Heart right ventricle (tissue), 16 donors: ENCODE data around the gene AGMAT. TPM values are rescaled to one million over a fixed set of nuclear protein-coding genes. Genes with fewer than 3 reads are reported as not detected.
A peak's percentile ranks its signal among the peaks of the same experiment; 100 is the strongest.

Source experiments
- ATAC-seq, 8 donors: fragments of 200-7000 bp; cut with Tn5 transposase; one replicate each; pipeline ENCODE4 v1.9.1; 2020; ENCODE audit warnings: mild to moderate bottlenecking in 8 of 8, moderate library complexity in 8 of 8, moderate number of reproducible peaks in 1 of 8
- DNase-seq, 2 donors: peaks; one replicate each; pipeline ENCODE4 v3.0.0-alpha.2; 2020
- H3K27ac ChIP-seq, 10 donors: fragments of 200-600 bp; sonication (generic) in 2 of 10; one replicate each; pipeline versions ENCODE4 v1.5.0 to v1.8.0; 2020 to 2022; ENCODE audit warnings: mild to moderate bottlenecking in 3 of 10
- H3K27me3 ChIP-seq, 7 donors: fragments of 200-600 bp; one replicate each; pipeline ENCODE4 v1.8.0; 2021 to 2022; ENCODE audit warnings: mild to moderate bottlenecking in 2 of 7
- H3K36me3 ChIP-seq, 9 donors: fragments of 200-600 bp; sonication (generic) in 1 of 9; one replicate each; pipeline versions ENCODE4 v1.5.0 to v1.8.0; 2020 to 2022; ENCODE audit warnings: mild to moderate bottlenecking in 2 of 9
- H3K4me1 ChIP-seq, 9 donors: fragments of 200-600 bp; sonication (generic) in 1 of 9; one replicate each; pipeline versions ENCODE4 v1.5.0 to v1.8.0; 2020 to 2022; ENCODE audit warnings: mild to moderate bottlenecking in 4 of 9
- H3K4me3 ChIP-seq, 10 donors: fragments of 200-600 bp; sonication (generic) in 2 of 10; one replicate each; pipeline versions ENCODE4 v1.5.0 to v1.8.0; 2020 to 2022; ENCODE audit warnings: mild to moderate bottlenecking in 7 of 10, moderate library complexity in 2 of 10
- H3K9me3 ChIP-seq, 11 donors: fragments of 200-600 bp in 10 of 11; sonication (generic) in 2 of 11; one replicate each; pipeline versions ENCODE4 v1.5.0 to v1.8.0; 2013 to 2022; ENCODE audit warnings: mild to moderate bottlenecking in 2 of 11, control low read depth in 1 of 11, moderate library complexity in 1 of 11
- WGBS, 2 donors: extraction: QIAGEN DNeasy Blood & Tissue Kit; methylation state at CpG; one replicate each; pipeline ENCODE4 v1.1.7; 2013; ENCODE audit warnings: inconsistent platforms in 1 of 2; 5-methylcytosine and 5-hydroxymethylcytosine counted together
- intact Hi-C, 10 donors: fragments of 100-400 bp; cut with DNase I; formaldehyde crosslinking; loops; one replicate each; pipeline versions ENCODE4 v1.11.1 to v1.14.2; 2022
- polyA plus RNA-seq, 2 donors: library from polyadenylated mRNA; stranded (reverse); fragments of 200-250 nt; gene quantifications; one replicate each; pipeline ENCODE4 v1.2.3, GENCODE V29; 2013
- total RNA-seq, 10 donors: library from RNA; stranded (reverse); fragmentation: NEBNext Ultra II Directional in 3 of 10; extraction: Animal tissue kit (Norgen Biotek cat#: 25700) in 3 of 10; gene quantifications; one replicate each; pipeline versions ENCODE4 v1.2.1 to v1.2.4, GENCODE V29; 2021 to 2023
- TF ChIP-seq, protein P1 (sequence below), 9 donors: fragments of 200-600 bp; sonication (generic) in 2 of 9; IDR thresholded peaks; one replicate each; pipeline versions ENCODE4 v1.5.0 to v1.8.0; 2021 to 2022; ENCODE audit warnings: antibody characterized with exemption in 9 of 9, mild to moderate bottlenecking in 5 of 9, moderate library complexity in 1 of 9
- donor health status: Arrhythmogenic right ventricular cardiomyopathy.
- donor health status: ischemic (EF 13 %, LVEDD 7.1; RV severe dilation, severe dysfunction).
- donor health status: healthy with polysubstance abuse.
- donor health status: DM: no; HTN: yes; CAD: no.
- donor health status: DM: no; HTN: no; CAD: no.
- donor health status: ischemic (EF 25% LVEDD 6.9; RV normal size, moderate dysfunction).
- donor health status: ischemic (EF 25% LVEDD 5.7; RV mildly dilated, moderate dysfunction).
- donor health status: healthy.
- donor health status: DM: yes; HTN: yes; CAD: no.
- donor health status: Ischemic cardiomyopathy.
- donor health status: ischemic (EF 35%, LVEDD 5.7; RV mildly dilated, moderate dysfunction).
- donor health status: nonischemic (EF 11% LVEDD 7.7; RV severe dilation, severe dysfunction).
- donor health status: DM: yes; HTN: yes; CAD: no.
- donor health status: PGD.
- donor health status: ischemic (EF 29% LVEDD 5.4; RV normal size, mild dysfunction).
- donor health status: nonischemic (EF 23%, LVEDD 6.1; RV moderate dilation, normal function).

The AGMAT gene
- total and polyA plus RNA-seq, 12 donors, result 0.06 to 0.30 (median 0.23) TPM; not detected in 5

DNA sequence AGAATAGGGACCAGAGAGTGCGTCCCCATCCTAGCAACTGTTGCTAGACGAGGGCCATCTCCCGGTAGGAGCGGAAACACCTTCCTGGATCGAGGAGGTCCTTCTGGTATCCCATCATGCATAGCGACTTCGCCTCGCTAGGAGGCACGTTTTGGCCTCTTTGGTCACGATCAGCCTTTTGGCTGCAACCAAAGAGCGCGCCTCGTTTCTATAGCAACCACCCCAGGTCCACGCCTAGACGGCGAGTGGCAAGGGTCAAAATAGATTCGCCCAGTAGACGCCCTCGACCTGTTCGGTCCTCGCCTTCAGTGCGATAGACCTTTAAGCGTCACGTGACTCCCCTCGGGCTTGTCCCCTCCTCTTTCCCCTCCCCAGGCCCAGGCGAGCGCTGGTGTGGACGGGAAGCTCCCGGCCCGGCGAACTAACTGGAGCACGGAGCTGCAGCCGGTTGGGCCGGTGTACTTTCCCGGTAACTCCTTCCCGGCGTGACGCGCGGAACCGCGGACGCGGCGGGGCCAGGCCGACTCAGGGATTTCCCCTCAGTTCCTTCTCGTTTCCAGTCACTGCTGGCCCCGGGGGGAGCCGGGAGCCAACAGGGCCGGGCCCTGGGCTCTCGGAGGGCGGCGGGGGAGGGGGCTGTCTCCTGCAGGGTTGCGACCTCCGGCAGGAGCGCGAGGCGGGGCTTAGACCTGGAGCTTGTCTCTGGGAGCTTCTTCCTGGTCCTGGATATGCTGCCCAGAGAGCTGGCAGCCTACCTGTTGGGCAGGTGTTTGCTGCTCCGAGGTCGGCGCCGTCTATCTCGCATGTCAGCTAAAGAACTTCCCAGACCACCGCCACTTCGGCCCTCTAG, 58.1 kb downstream of the AGMAT start, which contains the start of gene DNAJC16:
Gene DNAJC16, plus strand, starts transcription at position 359 of the 850 bp plus-strand sequence. CDS start 2,258 bp downstream, outside the sequence.
- intact Hi-C loops, result loop anchor here in 3 of 10 donors (5.0 to 10.0 kb wide), 2 partner anchors 88 to 91 kb away; partner anchors contain the start of gene DDI2 (in 3 of the 3)
- Histone ChIP-seq H3K9me3 (no peaks in the 10 kb centered on the region), H3K27ac (peak within 1 kb of the TSS; percentile 62 to 99 (median 94)), H3K27me3 (no peaks in the 10 kb centered on the region), H3K4me1 (peaks cover 3 to 49% (median 37%) of the 10 kb centered on the region in 9 donors), H3K4me3 (peak within 1 kb of the TSS; percentile 60 to 94 (median 84)), H3K36me3 (peaks cover 0 to 30% (median 0%) of the 10 kb centered on the region in 9 donors)
- ATAC-seq (peak; percentile 63 to 78 (median 74)), DNase-seq (peak; percentile 95 to 100)
- WGBS, 2 donors, result 0% methylated on average over 65 of the region's 65 CpGs
- TF ChIP-seq, protein P1, sequence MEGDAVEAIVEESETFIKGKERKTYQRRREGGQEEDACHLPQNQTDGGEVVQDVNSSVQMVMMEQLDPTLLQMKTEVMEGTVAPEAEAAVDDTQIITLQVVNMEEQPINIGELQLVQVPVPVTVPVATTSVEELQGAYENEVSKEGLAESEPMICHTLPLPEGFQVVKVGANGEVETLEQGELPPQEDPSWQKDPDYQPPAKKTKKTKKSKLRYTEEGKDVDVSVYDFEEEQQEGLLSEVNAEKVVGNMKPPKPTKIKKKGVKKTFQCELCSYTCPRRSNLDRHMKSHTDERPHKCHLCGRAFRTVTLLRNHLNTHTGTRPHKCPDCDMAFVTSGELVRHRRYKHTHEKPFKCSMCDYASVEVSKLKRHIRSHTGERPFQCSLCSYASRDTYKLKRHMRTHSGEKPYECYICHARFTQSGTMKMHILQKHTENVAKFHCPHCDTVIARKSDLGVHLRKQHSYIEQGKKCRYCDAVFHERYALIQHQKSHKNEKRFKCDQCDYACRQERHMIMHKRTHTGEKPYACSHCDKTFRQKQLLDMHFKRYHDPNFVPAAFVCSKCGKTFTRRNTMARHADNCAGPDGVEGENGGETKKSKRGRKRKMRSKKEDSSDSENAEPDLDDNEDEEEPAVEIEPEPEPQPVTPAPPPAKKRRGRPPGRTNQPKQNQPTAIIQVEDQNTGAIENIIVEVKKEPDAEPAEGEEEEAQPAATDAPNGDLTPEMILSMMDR (IDR thresholded peaks at IDR 0.05), result peak in 4 of 9 donors; percentile 11 to 49 (median 43)

DNA sequence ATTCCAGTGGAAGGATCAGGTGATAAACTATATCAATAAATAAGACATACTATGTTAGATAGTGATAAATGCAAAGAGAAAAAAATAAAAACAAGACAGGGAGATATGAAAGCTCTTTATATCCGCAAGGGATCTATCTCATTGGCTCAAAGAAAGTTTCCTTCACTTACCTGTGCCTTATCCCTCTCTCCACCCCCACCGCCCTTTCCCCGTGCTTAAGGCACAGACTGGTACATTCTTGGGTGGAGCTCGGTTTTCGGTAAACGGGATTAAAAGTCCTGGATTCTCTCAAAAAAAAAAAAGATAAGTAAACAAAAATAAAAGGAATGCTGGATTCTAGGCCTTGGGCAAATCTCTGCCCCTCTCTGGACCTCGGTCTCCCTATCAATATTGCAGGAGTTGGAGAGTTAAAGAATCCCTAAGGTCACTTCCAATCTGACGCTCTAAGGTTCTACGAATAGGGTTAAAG, 58.8 kb downstream of the AGMAT start:
- 11 to 17% methylated on average over 9 of the region's 9 CpGs for WGBS, 2 donors
- Histone ChIP-seq H3K4me3 (peak overlapping the region in 9 of 10 donors; percentile 9 to 94 (median 72)), H3K9me3 (no peaks in the 10 kb centered on the region), H3K36me3 (peaks cover 0 to 23% (median 0%) of the 10 kb centered on the region in 9 donors), H3K27ac (peak overlapping the region in 9 of 10 donors; percentile 87 to 99 (median 95)), H3K4me1 (peaks cover 3 to 48% (median 37%) of the 10 kb centered on the region in 9 donors), H3K27me3 (no peaks in the 10 kb centered on the region)
- intact Hi-C loops, result loop anchor here in 3 of 10 donors (5.0 to 10.0 kb wide), 2 partner anchors 89 to 91 kb away; partner anchors contain the start of gene DDI2 (in 3 of the 3)
- TF ChIP-seq, protein P1 (IDR thresholded peaks at IDR 0.05), result no peak
- DNase-seq (no peak), ATAC-seq (no peak)

DNA sequence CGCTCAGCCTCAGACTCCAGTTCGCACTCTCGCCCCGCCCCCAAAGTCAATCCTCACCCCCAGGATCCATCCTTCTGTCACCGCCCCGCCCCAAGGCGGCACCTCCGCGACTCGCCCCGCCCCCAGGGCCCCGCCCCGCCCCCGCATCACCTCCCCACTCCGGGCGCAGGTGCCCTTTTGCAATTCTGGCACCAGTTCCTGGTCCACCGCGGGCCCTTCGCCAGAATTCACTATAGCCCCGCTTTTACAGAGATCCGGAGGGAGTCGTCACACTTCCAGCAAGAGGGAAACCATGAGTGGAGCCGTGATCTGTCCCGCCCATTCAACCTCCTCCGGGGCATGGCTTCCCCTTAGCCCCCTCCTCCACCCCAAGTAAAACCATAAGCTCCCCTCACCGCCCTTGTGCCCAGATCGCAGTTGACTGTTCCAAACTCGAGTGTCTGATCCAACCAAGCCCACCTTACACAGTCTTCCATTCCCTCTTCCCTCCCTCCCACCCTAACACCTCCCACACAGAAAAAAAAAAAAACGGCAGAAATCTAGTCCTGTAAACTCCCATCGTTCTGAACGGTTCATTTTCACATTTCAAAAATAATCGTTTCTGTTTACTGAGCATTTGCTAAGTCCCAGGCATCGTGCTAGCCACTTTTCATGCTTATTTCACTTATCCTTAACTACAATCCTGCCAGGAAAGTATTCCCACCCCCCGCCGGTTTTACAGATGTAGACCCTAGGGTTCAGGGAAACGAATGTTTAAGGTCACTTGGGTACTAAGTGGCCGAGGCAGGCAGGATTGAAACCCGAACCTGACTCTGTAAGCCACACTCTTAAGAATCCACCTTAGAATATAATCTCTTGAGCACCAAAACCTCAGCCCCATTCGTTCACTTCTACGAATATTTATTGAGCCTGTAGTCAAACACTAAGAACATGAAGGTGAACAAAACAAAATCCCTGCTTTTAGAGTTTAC, 59.5 kb downstream of the AGMAT start:
- DNase-seq (no peak), ATAC-seq (peak; percentile 0 to 20 (median 10))
- no peaks in the 10 kb centered on the region for H3K9me3 ChIP-seq
- H3K4me1 ChIP-seq, result peaks cover 3 to 48% (median 37%) of the 10 kb centered on the region in 9 donors
- intact Hi-C loops, result loop anchor here in 3 of 10 donors (5.0 to 10.0 kb wide), 2 partner anchors 89 to 92 kb away; partner anchors contain the start of gene DDI2 (in 3 of the 3)
- H3K27ac ChIP-seq, result peak overlapping the region in 9 of 10 donors; percentile 87 to 99 (median 95)
- peak overlapping the region in 9 of 10 donors; percentile 46 to 94 (median 72) for H3K4me3 ChIP-seq
- TF ChIP-seq, protein P1 (IDR thresholded peaks at IDR 0.05), result no peak
- H3K27me3 ChIP-seq, result no peaks in the 10 kb centered on the region
- H3K36me3 ChIP-seq, result peaks cover 0 to 16% (median 0%) of the 10 kb centered on the region in 9 donors
- WGBS, 2 donors, result 3 to 4% methylated on average over 35 to 40 of the region's 40 CpGs
